Endometrial microvascular endothelial cells (primary cell): ENCODE data around the gene SF1. TPM values are rescaled to one million over a fixed set of nuclear protein-coding genes. Genes with fewer than 3 reads are reported as not detected.

Experiments
- in situ Hi-C: cut with HindIII; loops from 2 replicates; pipeline ENCODE4 v1.10.0; 2017; ENCODE audit warnings: low sequenced_read_pairs, low pct_unique_long_range_greater_than_20kb; ENCODE audit errors: inconsistent ontology term
- total RNA-seq: library from RNA; depleted of rRNA; stranded (reverse); fragments of >200 nt; gene quantifications from one replicate; pipeline ENCODE4 v1.2.3, GENCODE V29; 2015; ENCODE audit errors: inconsistent ontology term

SF1 gene
- total RNA-seq, 1 donor from 2014 or later, result 167 TPM

GRCh38 chr11:64741375-64742086 is 36.8 kb downstream of the SF1 start:
- in situ Hi-C loops, result no loop called here

GRCh38 chr11:64739871-64740270 is 38.5 kb downstream of the SF1 start:
- in situ Hi-C loops, result no loop called here

GRCh38 chr11:64736654-64737053 is 41.7 kb downstream of the SF1 start:
- in situ Hi-C loops, result no loop called here

- in situ Hi-C loops, result no loop called here
These were observed 42.5 kb downstream of the SF1 start for GRCh38 chr11:64735725-64736259.

- in situ Hi-C loops, result no loop called here
These were observed 43.3 kb downstream of the SF1 start for GRCh38 chr11:64734811-64735724.

- in situ Hi-C loops, result no loop called here
These were observed 46.7 kb downstream of the SF1 start for GRCh38 chr11:64731601-64732000.

GRCh38 chr11:64729851-64730382 is 48.4 kb downstream of the SF1 start:
- in situ Hi-C loops, result no loop called here

GRCh38 chr11:64728757-64729365 is 49.5 kb downstream of the SF1 start:
- in situ Hi-C loops, result no loop called here

GRCh38 chr11:64726867-64727530 is 51.3 kb downstream of the SF1 start:
- in situ Hi-C loops, result no loop called here

GRCh38 chr11:64726211-64726641 is 52.1 kb downstream of the SF1 start:
- in situ Hi-C loops, result no loop called here

- in situ Hi-C loops, result no loop called here
These were observed 53.3 kb downstream of the SF1 start for GRCh38 chr11:64724863-64725532.

GRCh38 chr11:64723907-64724862 is 54.2 kb downstream of the SF1 start:
- in situ Hi-C loops, result no loop called here

- in situ Hi-C loops, result no loop called here
These were observed 55.0 kb downstream of the SF1 start, which contains the start of gene NRXN2 for GRCh38 chr11:64723117-64723906. TSS of gene NRXN2 (minus strand) at chr11:64723197. CDS start at chr11:64713699, 9,498 bp downstream.

GRCh38 chr11:64722141-64723065 is 55.9 kb downstream of the SF1 start:
- in situ Hi-C loops, result no loop called here

- in situ Hi-C loops, result no loop called here
These were observed 57.0 kb downstream of the SF1 start for GRCh38 chr11:64721359-64721699.
